Neuron (in vitro differentiated cells): ENCODE data around the gene MLC1.

ENCODE experiments used
- H2AFZ ChIP-seq: one replicate; pipeline ENCODE4 v1.6.1; 2013; ENCODE audit warnings: low read depth, mild to moderate bottlenecking, inconsistent platforms, low read length, moderate library complexity
- H3K27me3 ChIP-seq: one replicate; pipeline ENCODE4 v1.6.1; 2013; ENCODE audit warnings: low read length; ENCODE audit not compliant: insufficient read depth
- H3K36me3 ChIP-seq: one replicate; pipeline ENCODE4 v1.6.1; 2013; ENCODE audit warnings: low read length; ENCODE audit not compliant: insufficient read depth
- H3K4me1 ChIP-seq: one replicate; pipeline ENCODE4 v1.6.1; 2013; ENCODE audit warnings: low read length; ENCODE audit not compliant: insufficient read depth
- H3K4me3 ChIP-seq: 2 replicates; pipeline ENCODE4 v1.5.1; 2013; ENCODE audit warnings: mild to moderate bottlenecking, low read length, moderate library complexity
- H3K9me3 ChIP-seq: one replicate; pipeline ENCODE4 v1.6.1; 2013; ENCODE audit warnings: low read length

Gene MLC1

DNA sequence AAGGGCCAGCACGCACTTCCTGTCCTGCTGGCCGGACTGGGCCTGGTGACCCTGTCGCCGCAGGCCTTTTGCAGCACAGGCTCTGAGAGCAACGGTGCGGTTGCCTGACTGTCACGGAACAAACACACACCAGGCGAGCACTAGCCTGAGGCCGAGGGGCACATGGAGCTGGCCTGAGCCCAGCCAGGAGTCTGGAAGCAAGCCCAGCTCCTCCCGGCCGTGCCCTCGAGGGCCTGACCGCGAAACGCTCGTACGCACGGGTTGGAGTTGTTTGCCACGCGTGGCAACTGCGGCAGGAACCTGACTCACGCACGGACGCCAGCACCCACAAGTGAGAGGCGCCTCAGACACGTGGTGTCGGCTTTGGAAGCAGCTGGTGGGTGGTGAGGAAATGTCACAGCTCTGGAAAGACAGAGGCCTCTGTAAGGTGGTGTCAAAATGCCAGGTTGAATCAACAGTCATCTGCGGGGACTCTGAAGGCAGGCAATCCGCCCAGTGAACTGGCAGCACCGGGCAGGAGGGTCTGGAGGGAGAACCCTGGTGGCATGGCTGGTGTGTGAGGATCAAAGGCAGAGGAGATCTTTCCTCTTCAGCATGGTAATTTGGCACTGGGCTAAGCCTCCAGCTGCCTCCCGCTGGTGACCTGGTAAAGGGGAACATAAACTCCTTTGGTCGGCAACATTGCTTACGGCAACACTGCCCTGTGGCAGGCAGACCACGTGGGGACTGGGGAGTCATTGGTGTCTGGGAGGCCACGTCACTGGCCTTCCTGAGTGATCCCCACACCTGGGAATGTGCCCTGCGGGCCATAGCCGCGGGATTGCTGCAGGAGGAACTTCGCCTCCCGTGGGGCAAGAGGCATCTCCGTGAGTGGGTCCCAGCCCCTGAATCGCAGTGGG lies 57.3 kb downstream of the MLC1 start:
- no peak overlapping the region for H3K4me3 ChIP-seq
- H3K27me3 ChIP-seq, result peaks cover 14% of the 10 kb centered on the region
- H3K4me1 ChIP-seq, result no peaks in the 10 kb centered on the region
- no peak overlapping the region for H2AFZ ChIP-seq
- H3K9me3 ChIP-seq, result peaks cover 6% of the 10 kb centered on the region
- no peaks in the 10 kb centered on the region for H3K36me3 ChIP-seq

DNA sequence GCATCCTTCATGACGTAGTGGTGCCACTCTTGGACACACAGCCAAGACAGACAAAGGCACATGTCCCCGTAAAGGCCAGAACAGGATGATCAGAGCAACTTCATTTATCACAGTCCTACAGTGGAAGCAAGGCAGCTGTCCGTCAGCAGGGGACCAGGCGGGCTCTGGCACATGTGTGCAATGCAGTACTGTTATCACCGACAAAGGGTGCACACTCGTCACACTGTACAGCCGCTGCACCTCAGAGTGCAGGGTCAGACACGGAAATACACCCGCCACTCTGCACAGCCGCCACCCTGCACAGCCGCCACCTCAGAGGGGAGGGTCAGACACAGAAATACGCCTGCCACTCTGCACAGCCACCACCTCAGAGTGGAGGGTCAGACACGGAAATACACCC lies 59.2 kb downstream of the MLC1 start:
- peaks cover 9% of the 10 kb centered on the region for H3K27me3 ChIP-seq
- peaks cover 6% of the 10 kb centered on the region for H3K9me3 ChIP-seq
- no peaks in the 10 kb centered on the region for H3K4me1 ChIP-seq
- H3K4me3 ChIP-seq, result no peak overlapping the region
- no peak overlapping the region for H2AFZ ChIP-seq
- no peaks in the 10 kb centered on the region for H3K36me3 ChIP-seq

DNA sequence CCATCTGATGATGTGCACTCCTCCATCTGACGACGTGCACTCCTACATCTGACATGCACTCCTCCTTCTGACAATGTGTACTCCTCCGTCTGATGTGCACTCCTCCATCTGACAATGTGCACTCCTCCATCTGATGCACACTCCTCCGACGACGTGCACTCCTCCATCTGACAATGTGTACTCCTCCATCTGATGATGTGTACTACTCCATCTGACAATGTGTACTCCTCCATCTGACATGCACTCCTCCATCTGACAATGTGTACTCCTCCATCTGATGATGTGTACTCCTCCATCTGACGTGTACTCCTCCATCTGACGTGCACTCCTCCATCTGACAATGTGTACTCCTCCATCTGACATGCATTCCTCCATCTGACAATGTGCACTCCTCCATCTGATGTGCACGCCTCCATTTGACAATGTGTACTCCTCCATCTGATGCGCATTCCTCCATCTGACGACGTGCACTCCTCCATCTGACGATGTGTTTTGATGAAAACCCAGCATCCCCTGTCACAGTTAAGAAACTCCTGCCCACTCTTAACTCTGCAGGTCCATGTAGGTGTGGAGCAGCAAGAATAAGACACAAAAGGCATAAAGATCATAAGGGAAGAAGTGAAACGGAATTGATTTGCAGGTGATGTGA lies 62.9 kb downstream of the MLC1 start:
- Histone ChIP-seq H3K4me3 (no peak overlapping the region), H2AFZ (no peak overlapping the region), H3K9me3 (peaks cover 4% of the 10 kb centered on the region), H3K36me3 (no peaks in the 10 kb centered on the region), H3K4me1 (no peaks in the 10 kb centered on the region), H3K27me3 (peaks cover 8% of the 10 kb centered on the region)

DNA sequence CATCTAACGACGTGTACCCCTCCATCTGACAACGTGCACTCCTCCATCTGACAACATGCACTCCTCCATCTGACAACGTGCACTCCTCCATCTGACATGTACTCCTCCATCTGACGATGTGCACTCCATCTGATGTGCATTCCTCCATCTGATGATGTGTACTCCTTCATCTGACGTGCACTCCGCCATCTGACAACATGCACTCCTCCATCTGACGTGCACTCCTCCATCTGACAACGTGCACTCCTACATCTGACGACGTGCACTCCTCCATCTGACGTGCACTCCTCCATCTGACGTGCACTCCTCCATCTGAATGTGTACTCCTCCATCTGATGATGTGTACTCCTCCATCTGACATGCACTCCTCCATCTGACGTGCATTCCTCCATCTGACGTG lies 64.6 kb downstream of the MLC1 start:
- H3K4me1 ChIP-seq, result no peaks in the 10 kb centered on the region
- no peak overlapping the region for H2AFZ ChIP-seq
- no peaks in the 10 kb centered on the region for H3K36me3 ChIP-seq
- H3K27me3 ChIP-seq, result peaks cover 25% of the 10 kb centered on the region
- no peak overlapping the region for H3K4me3 ChIP-seq
- H3K9me3 ChIP-seq, result peaks cover 2% of the 10 kb centered on the region

DNA sequence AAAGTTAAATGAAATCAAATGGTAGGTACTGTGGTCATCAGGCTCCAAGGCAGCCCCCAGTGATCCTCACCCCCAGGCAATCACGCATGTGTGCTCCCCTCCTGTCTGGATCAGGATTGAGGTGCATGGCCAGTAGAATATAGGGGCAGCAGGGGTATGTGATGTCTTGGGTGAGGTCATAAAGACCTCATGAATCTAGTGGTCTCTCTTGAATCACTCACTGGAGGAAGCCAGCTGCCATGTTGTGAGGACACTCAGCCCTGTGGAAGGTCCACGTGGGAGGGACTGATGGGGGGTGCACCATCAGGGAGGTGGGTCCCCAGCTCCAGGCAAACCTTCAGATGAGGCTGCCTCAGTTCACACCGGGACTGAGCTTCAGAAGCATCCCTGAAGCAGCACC lies 65.9 kb downstream of the MLC1 start:
- Histone ChIP-seq H3K9me3 (peaks cover 2% of the 10 kb centered on the region), H2AFZ (no peak overlapping the region), H3K4me3 (no peak overlapping the region), H3K36me3 (no peaks in the 10 kb centered on the region), H3K27me3 (peaks cover 34% of the 10 kb centered on the region), H3K4me1 (no peaks in the 10 kb centered on the region)

DNA sequence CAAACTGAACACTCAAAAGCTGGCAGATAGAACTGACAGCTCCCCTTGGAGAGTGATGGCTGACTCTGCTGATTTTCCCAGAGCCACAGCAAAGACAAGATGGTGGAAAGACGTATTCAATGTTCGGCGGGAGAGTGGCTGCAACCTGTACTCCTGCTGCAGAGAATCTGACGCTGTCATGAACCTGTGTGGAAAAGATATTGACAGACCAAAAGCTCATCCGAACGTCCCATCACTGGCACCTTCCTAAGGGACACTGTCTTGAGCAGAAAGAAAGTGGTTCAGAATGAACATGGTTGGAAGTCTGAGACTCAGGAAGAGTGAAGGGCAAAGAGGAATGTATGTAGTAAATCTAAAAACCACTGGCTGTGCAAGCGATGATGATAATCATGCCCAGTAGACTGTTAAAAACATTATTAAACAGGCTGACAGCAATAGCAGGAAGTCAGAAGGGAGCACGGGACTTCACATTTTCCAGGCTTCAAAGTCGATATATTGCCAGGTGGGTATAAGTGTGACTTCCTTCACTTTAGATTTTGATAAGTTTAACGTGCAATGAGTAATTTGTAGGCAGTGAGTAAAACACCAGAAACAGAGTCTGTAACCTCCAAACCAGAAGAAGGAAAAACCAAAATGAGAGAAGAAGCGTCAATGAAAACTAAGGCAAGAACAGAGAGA lies 66.5 kb downstream of the MLC1 start:
- no peak overlapping the region for H2AFZ ChIP-seq
- H3K27me3 ChIP-seq, result peaks cover 40% of the 10 kb centered on the region
- no peaks in the 10 kb centered on the region for H3K36me3 ChIP-seq
- no peak overlapping the region for H3K4me3 ChIP-seq
- H3K9me3 ChIP-seq, result peaks cover 2% of the 10 kb centered on the region
- H3K4me1 ChIP-seq, result no peaks in the 10 kb centered on the region

DNA sequence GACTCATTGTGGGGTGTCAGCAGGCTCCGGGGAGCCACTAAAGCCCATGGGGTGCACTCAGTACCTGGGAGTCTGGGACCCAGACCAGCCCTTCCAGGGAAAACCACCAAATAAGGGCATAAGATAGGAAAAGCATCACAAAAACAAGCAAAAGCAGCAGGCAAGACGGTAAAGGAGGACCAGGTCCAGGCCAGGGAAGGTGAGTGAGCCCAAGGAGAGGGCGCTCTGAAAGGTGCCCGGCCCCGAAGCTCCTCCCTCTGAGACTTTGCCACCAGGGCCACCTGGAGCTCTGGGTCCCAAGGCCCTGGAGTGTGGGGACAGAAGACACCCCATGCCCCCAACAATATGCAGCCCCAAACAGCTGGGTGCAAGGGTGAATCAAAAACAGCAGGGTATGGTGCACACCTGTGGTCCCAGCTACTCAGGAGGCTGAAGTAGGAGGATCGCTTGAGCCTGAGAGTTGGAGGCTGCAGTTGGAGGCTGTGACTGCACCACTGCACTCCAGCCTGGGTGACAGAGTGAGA lies 67.5 kb downstream of the MLC1 start:
- Histone ChIP-seq H3K9me3 (peaks cover 2% of the 10 kb centered on the region), H2AFZ (no peak overlapping the region), H3K4me1 (no peaks in the 10 kb centered on the region), H3K4me3 (no peak overlapping the region), H3K27me3 (peaks cover 49% of the 10 kb centered on the region), H3K36me3 (no peaks in the 10 kb centered on the region)

DNA sequence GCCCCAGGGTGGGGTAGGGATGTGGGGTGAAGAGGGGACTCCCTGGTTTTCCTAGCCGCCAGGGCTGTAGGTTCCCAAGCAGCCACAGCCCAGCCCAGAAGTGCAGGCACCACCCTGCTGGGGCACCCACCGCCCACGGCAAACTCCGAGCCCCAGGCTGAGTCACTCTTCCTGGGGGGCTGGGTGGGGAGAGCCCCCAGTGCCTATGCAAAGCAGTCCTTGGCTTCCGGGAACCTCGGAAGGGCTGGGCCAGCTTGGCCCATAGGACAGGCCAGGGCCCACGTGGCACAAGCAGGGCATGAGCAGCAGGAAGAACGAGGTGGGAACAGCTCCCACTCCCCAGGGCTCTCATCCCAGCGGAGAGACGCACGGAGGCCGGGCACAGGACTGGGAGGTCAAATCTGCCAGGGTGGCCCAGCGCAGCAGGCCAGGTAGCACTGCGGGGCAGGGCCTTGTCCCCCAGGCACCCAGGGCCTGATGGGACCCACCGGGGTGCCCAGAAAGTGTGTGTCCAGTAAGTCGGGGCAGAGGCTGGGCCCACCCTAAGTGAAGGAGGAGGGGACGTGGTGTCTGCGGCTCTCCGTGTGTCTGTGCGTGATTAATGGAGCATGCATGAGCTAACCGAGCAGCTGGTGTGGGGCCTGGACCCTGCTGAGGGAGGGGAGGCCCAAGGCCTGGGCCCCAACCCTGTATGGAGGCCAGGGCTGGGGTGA lies 68.1 kb downstream of the MLC1 start:
- no peaks in the 10 kb centered on the region for H3K36me3 ChIP-seq
- H3K9me3 ChIP-seq, result peaks cover 2% of the 10 kb centered on the region
- no peak overlapping the region for H3K4me3 ChIP-seq
- H3K27me3 ChIP-seq, result peaks cover 56% of the 10 kb centered on the region
- no peak overlapping the region for H2AFZ ChIP-seq
- no peaks in the 10 kb centered on the region for H3K4me1 ChIP-seq

DNA sequence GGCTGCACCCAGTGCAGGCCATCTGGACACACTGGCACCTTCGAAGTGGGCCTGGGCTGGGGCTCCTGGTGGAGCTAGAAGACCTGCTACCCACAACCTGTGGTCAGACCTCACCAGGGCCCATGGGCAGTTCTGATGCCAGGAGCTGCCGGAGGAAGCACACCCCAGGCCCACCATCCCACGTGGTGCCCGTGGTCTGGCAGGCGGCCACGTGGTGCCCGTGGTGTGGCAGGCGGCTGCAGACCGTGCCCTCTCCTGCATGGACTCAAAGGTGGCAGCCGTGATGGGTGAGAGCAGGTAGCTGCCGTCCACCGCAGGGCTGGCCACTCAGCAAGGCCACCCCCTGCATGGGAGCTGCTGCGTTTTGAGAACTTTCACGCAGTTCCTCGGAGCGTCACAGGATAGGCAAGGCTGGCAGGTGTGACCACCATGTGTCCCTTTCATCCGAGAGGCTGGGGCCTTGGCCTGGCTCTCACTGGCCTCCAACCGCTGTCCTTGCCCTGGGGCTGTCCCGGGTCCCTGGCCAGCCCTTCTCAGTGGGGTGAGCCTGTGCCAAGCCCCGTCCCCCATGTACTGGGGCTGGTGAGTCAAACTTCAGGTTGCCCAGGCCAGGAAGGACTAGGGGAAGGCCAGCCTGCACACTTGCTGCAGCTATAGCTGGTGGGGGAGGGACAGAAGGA lies 68.8 kb downstream of the MLC1 start:
- Histone ChIP-seq H3K4me1 (no peaks in the 10 kb centered on the region), H2AFZ (no peak overlapping the region), H3K9me3 (peaks cover 2% of the 10 kb centered on the region), H3K36me3 (no peaks in the 10 kb centered on the region), H3K27me3 (peaks cover 63% of the 10 kb centered on the region), H3K4me3 (no peak overlapping the region)

DNA sequence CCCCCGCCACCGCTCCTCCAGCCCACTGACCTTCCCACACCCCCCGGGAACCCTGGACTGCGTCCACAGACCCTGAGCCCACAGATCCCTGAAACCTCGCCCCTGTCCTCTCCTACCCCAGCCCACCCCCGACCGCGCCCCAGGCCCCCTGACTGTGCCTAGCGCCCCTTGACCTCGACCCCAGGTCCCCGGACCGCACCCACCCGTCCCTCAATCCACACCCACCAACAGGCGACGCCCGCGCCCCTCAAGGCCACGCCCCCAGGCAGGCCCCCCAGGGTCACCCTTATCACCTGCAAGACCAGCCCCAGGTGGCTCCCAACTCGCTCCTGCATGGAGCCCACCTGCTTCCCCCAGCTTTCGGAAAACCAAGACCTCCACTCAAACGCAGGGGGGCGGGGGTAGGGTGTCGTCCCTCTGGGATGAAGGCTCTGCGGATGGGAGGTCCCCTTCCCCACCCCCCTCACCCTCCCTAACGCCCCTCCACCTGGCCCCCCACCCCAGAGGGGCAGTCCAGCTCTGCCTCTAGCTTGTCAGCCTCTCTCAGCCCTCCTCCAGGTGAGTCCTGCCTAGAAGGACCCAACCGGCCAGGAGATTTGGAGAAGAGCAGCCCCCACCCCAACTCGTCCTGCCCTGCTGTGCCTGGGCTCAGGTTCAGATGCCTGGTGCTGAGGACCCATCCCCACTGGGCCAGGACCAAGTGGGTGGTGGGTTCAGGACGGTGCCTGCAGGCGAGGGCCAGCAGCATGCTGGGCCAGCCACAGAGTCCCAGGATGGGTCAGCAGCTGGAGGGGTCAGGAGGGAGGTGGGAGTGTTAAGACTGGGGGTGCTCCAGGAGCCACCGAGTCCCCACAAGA lies 69.5 kb downstream of the MLC1 start:
- H3K27me3 ChIP-seq, result peaks cover 69% of the 10 kb centered on the region
- H2AFZ ChIP-seq, result no peak overlapping the region
- peaks cover 2% of the 10 kb centered on the region for H3K9me3 ChIP-seq
- H3K36me3 ChIP-seq, result no peaks in the 10 kb centered on the region
- H3K4me1 ChIP-seq, result no peaks in the 10 kb centered on the region
- no peak overlapping the region for H3K4me3 ChIP-seq

DNA sequence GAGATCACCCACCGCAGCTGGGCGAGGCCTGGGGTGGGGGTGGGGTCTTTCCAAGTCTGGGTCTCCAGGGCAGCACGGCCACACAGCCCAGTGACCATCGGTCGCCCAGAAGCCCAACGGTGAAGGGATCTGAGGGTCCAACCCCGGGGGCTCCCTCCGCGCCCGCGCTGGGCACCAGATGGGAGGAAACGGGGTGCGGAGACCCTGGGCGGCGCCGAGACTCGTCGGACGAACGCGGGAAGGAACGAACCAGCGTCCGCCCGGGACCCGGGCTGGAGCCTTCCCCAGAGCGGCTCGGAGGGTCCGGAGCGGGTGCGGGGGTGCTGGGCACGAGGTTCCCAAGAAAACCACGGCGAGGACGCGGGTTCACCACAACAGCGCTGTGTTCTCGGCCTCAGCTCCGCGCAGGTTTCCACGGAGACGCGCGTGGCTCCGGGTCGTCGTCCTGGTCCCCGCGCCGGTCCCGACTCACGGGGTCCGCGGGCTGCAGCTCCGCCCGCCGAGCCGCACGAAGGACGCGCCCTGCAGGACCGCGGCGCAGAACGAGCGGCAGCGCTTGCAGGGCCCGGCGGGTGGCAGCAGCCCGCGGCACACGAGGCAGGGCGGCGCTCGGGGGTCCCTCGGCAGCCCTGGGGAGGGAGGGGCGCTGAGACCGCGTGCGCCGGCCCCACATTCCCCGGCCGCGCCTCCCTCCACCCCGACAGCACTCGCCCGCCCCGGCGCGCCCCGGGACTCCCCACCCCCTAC lies 70.4 kb downstream of the MLC1 start:
- H3K9me3 ChIP-seq, result peaks cover 2% of the 10 kb centered on the region
- H3K27me3 ChIP-seq, result peaks cover 76% of the 10 kb centered on the region
- H2AFZ ChIP-seq, result no peak overlapping the region
- H3K36me3 ChIP-seq, result no peaks in the 10 kb centered on the region
- no peak overlapping the region for H3K4me3 ChIP-seq
- no peaks in the 10 kb centered on the region for H3K4me1 ChIP-seq
